HEK293 (cell line): ENCODE data around the gene PDE9A.
A peak's percentile ranks its signal among the peaks of the same experiment; 100 is the strongest.

Source experiments
- CTCF ChIA-PET: fragments of 350-600 bp; formaldehyde crosslinking; extraction: SDS; loops from one replicate; lab custom pipeline; 2021; ENCODE audit warnings: antibody characterized with exemption; lab: Yijun Ruan, JAX
- POLR2A ChIA-PET: fragments of 300-600 bp; formaldehyde crosslinking; extraction: SDS; loops from one replicate; lab custom pipeline; 2020; ENCODE audit warnings: antibody characterized with exemption, inconsistent platforms; lab: Yijun Ruan, JAX
- H3K27ac ChIP-seq: fragments of 200-500 bp; sonication (Bioruptor generic); 2 replicates; pipeline ENCODE4 v1.5.1; 2014; ENCODE audit warnings: low read depth, low read length, control low read depth, inconsistent platforms; ENCODE audit errors: extremely low read depth
- H3K36me3 ChIP-seq, 2 experiments: fragments of 200-500 bp in 1 of 2; sonication (Bioruptor generic) in 1 of 2; 1 replicate in 1 of 2; 2 replicates in 1 of 2; pipeline ENCODE4 v1.5.1; 2014 to 2017; ENCODE audit warnings: inconsistent platforms in 2 of 2, low read length in 2 of 2; ENCODE audit not compliant: control insufficient read depth in 2 of 2, insufficient read depth in 1 of 2
- H3K4me1 ChIP-seq: fragments of 200-500 bp; sonication (Bioruptor generic); 2 replicates; pipeline ENCODE4 v1.5.1; 2014; ENCODE audit warnings: mild to moderate bottlenecking, low read length, inconsistent platforms; ENCODE audit not compliant: control insufficient read depth, insufficient read depth
- H3K4me3 ChIP-seq: 2 replicates; pipeline ENCODE4 v1.5.1; 2011; ENCODE audit warnings: low read depth, mild to moderate bottlenecking, control low read depth, low read length, moderate library complexity
- H3K9me3 ChIP-seq: fragments of 200-500 bp; sonication (Bioruptor generic); 2 replicates; pipeline ENCODE4 v1.5.1; 2014; ENCODE audit warnings: low read depth, low read length, inconsistent platforms; ENCODE audit not compliant: control insufficient read depth, insufficient read depth
- HOXA7 ChIP-seq: sonication (generic); formaldehyde crosslinking; IDR thresholded peaks from 2 replicates; pipeline ENCODE4 v1.8.1; 2022; ENCODE audit warnings: missing genetic modification reagents, borderline replicate concordance
- IKZF3 ChIP-seq: fragments of 450-650 bp; IDR thresholded peaks from 2 replicates; pipeline ENCODE4 v1.5.0; 2018; ENCODE audit warnings: missing biosample characterization, mild to moderate bottlenecking, missing genetic modification characterization, moderate library complexity
- MZF1 ChIP-seq: fragments of 450-650 bp; formaldehyde crosslinking; IDR thresholded peaks from 2 replicates; pipeline ENCODE4 v1.5.1; 2017; ENCODE audit warnings: missing biosample characterization, missing genetic modification characterization, borderline replicate concordance
- REST ChIP-seq: fragments of 450-650 bp; formaldehyde crosslinking; IDR thresholded peaks from 2 replicates; pipeline ENCODE4 v1.5.1; 2016; ENCODE audit warnings: missing biosample characterization, missing genetic modification characterization
- SCRT2 ChIP-seq: fragments of 450-650 bp; formaldehyde crosslinking; IDR thresholded peaks from 2 replicates; pipeline ENCODE4 v1.5.1; 2016; ENCODE audit warnings: missing biosample characterization, missing genetic modification characterization
- ZBTB17 ChIP-seq: fragments of 450-650 bp; formaldehyde crosslinking; IDR thresholded peaks from 2 replicates; pipeline ENCODE4 v1.5.1; 2016; ENCODE audit warnings: missing biosample characterization, missing genetic modification characterization
- ZBTB26 ChIP-seq: fragments of 450-650 bp; formaldehyde crosslinking; optimal IDR thresholded peaks from 2 replicates; pipeline ENCODE3; 2016; ENCODE audit warnings: missing biosample characterization, mild to moderate bottlenecking, missing genetic modification characterization
- ZNF221 ChIP-seq: fragments of 450-650 bp; formaldehyde crosslinking; IDR thresholded peaks from 2 replicates; pipeline ENCODE4 v1.5.1; 2017; ENCODE audit warnings: missing biosample characterization, missing genetic modification characterization, borderline replicate concordance
- ZNF26 ChIP-seq: fragments of 450-650 bp; formaldehyde crosslinking; IDR thresholded peaks from 2 replicates; pipeline ENCODE4 v1.5.1; 2016; ENCODE audit warnings: missing biosample characterization, missing genetic modification characterization
- ZNF350 ChIP-seq: fragments of 450-650 bp; formaldehyde crosslinking; IDR thresholded peaks from 2 replicates; pipeline ENCODE4 v1.5.0; 2017; ENCODE audit warnings: missing biosample characterization, mild to moderate bottlenecking, missing genetic modification characterization
- ZNF521 ChIP-seq: fragments of 450-650 bp; formaldehyde crosslinking; IDR thresholded peaks from 2 replicates; pipeline ENCODE4 v1.5.1; 2017; ENCODE audit warnings: missing biosample characterization, mild to moderate bottlenecking, missing genetic modification characterization
- ZNF600 ChIP-seq: fragments of 450-650 bp; formaldehyde crosslinking; IDR thresholded peaks from 2 replicates; pipeline ENCODE4 v1.5.1; 2016; ENCODE audit warnings: missing biosample characterization, missing genetic modification characterization
- ZNF670 ChIP-seq: fragments of 450-650 bp; formaldehyde crosslinking; IDR thresholded peaks from 2 replicates; pipeline ENCODE4 v1.5.1; 2016; ENCODE audit warnings: missing biosample characterization, missing genetic modification characterization, low read depth
- ZNF76 ChIP-seq: fragments of 450-650 bp; formaldehyde crosslinking; IDR thresholded peaks from 2 replicates; pipeline ENCODE4; 2016; ENCODE audit warnings: low read depth, missing biosample characterization, missing genetic modification characterization, borderline replicate concordance
- TF ChIP-seq, protein P1 (sequence below): sonication (generic); formaldehyde crosslinking; IDR thresholded peaks from 2 replicates; pipeline ENCODE4 v1.8.1; 2022; ENCODE audit warnings: mild to moderate bottlenecking, moderate library complexity, missing genetic modification reagents

Gene PDE9A

DNA sequence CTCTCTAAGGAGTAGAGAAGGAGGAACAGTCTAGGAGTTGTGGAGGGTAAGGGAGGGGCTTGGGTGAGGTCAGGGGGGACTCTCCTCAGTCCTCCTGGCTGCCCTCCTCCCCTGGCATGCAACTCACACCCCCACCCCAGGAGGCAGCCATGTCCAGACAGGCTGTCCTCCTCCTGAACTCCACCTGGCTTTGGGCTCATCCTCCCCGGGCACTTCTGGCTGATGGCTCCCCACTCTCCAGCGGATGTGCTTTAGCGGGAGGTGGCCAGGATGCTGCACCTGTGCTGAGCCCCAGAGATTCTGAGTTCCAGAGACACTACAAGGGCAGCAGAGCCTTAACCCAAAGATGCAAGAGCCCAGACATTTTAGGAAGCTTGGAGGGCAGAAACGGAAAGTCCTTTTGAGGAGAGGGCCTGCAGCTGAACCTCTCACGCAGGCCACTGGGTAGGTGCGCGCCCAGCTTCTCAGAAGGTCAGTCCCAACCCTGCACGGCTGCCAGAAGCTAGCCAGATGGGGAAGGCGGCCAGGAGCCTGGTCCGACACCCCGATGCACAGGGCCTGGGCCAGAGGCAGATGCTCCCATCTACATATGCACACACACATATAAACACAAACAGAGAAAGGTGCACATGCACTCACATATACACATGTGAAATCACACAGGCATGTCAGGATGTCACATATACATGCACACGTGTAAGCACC, 83.4 kb downstream of the PDE9A start:
- H3K9me3 ChIP-seq, result no peaks in the 10 kb centered on the region
- H3K4me1 ChIP-seq, result no peaks in the 10 kb centered on the region
- ChIA-PET CTCF (interaction anchor here (0.6 to 1.0 kb wide), 2 partner anchors 144 to 878 kb away, joined by 3 to 5 read pairs; no protein-coding TSS in a partner anchor), POLR2A (interaction anchor here (0.5 kb wide), 1 partner anchor 51 kb away, joined by 4 read pairs; no protein-coding TSS in a partner anchor)
- no peak overlapping the region for H3K27ac ChIP-seq
- H3K36me3 ChIP-seq, result peaks cover 0 to 38% of the 10 kb centered on the region in 2 experiments; a peak in 1 of 3 replicates
- TF ChIP-seq, protein P1, sequence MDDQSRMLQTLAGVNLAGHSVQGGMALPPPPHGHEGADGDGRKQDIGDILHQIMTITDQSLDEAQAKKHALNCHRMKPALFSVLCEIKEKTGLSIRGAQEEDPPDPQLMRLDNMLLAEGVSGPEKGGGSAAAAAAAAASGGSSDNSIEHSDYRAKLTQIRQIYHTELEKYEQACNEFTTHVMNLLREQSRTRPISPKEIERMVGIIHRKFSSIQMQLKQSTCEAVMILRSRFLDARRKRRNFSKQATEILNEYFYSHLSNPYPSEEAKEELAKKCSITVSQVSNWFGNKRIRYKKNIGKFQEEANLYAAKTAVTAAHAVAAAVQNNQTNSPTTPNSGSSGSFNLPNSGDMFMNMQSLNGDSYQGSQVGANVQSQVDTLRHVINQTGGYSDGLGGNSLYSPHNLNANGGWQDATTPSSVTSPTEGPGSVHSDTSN (CRISPR knock-in tag), result no peak
- TF ChIP-seq IKZF3 (tag by site-specific recombination), result no peak
- no peak for TF ChIP-seq ZNF76 (tag by site-specific recombination)
- no peak for TF ChIP-seq ZBTB26
- TF ChIP-seq SCRT2 (tag by site-specific recombination), result no peak
- no peak for TF ChIP-seq MZF1 (tag by site-specific recombination)
- no peak for TF ChIP-seq ZBTB17
- TF ChIP-seq ZNF221 (tag by site-specific recombination), result no peak
- no peak for TF ChIP-seq HOXA7 (CRISPR knock-in tag)
- TF ChIP-seq ZNF521, result no peak
- TF ChIP-seq ZNF26, result no peak
- no peak for TF ChIP-seq ZNF350 (tag by site-specific recombination)
- no peak for TF ChIP-seq ZNF670
- H3K4me3 ChIP-seq, result no peak overlapping the region

- peaks cover 0 to 32% of the 10 kb centered on the region in 2 experiments; a peak in 1 of 3 replicates for H3K36me3 ChIP-seq
- no peaks in the 10 kb centered on the region for H3K9me3 ChIP-seq
- no peak for TF ChIP-seq REST (tag by site-specific recombination)
- TF ChIP-seq ZNF600 (tag by site-specific recombination), result 0 out of 2 replicates have a peak, but pooled peaks have one; percentile 27
- ChIA-PET CTCF (interaction anchor here (0.7 kb wide), 1 partner anchor 144 kb away, joined by 3 read pairs; no protein-coding TSS in a partner anchor), POLR2A (no interaction called here)
- H3K4me3 ChIP-seq, result no peak overlapping the region
- H3K4me1 ChIP-seq, result no peaks in the 10 kb centered on the region
- H3K27ac ChIP-seq, result no peak overlapping the region
Measured at GRCh38 chr21:42737951-42738590, 84.7 kb downstream of the PDE9A start.
